22Rv1 (cell line): ENCODE data around the gene ITCH.

ENCODE experiments used
- ZFX ChIP-seq: fragments of 450-650 bp; IDR thresholded peaks from 2 replicates; pipeline ENCODE4 v1.6.1; 2017; ENCODE audit warnings: antibody characterized with exemption, borderline replicate concordance
- TF ChIP-seq, protein P1 (sequence below): fragments of 450-650 bp; IDR thresholded peaks from 2 replicates; pipeline ENCODE4 v1.5.1; 2017; ENCODE audit warnings: mild to moderate bottlenecking

DNA sequence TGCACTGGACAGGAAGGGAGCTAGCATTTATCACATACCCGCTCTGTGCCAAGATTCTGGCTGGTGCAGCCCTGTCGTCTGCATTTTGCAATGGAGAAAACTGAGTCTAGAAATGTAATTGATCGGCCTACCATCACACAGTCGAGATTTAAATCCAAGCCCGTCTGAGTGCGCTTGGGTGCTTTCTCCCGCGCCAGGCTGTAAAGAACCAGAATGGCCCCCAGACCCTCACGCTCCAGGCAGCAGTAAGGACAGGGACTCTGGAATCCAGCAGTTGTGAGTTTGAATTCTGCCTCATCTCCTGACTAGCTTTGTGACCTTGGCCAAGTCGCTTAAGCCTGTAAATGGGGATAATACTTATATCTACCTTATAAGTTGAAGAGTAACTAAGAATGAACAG lies 163.9 kb downstream of the ITCH start:
- TF ChIP-seq, protein P1, sequence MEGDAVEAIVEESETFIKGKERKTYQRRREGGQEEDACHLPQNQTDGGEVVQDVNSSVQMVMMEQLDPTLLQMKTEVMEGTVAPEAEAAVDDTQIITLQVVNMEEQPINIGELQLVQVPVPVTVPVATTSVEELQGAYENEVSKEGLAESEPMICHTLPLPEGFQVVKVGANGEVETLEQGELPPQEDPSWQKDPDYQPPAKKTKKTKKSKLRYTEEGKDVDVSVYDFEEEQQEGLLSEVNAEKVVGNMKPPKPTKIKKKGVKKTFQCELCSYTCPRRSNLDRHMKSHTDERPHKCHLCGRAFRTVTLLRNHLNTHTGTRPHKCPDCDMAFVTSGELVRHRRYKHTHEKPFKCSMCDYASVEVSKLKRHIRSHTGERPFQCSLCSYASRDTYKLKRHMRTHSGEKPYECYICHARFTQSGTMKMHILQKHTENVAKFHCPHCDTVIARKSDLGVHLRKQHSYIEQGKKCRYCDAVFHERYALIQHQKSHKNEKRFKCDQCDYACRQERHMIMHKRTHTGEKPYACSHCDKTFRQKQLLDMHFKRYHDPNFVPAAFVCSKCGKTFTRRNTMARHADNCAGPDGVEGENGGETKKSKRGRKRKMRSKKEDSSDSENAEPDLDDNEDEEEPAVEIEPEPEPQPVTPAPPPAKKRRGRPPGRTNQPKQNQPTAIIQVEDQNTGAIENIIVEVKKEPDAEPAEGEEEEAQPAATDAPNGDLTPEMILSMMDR = no peak
- no peak for TF ChIP-seq ZFX
